ENCODE data around the gene RBCK1. TPM values are rescaled to one million over a fixed set of nuclear protein-coding genes. Genes with fewer than 3 reads are reported as not detected.
A peak's percentile ranks its signal among the peaks of the same experiment; 100 is the strongest.

Gene RBCK1
- total and polyA plus RNA-seq, 4 donors = 58.3 to 108 (median 98.7) TPM

DNA sequence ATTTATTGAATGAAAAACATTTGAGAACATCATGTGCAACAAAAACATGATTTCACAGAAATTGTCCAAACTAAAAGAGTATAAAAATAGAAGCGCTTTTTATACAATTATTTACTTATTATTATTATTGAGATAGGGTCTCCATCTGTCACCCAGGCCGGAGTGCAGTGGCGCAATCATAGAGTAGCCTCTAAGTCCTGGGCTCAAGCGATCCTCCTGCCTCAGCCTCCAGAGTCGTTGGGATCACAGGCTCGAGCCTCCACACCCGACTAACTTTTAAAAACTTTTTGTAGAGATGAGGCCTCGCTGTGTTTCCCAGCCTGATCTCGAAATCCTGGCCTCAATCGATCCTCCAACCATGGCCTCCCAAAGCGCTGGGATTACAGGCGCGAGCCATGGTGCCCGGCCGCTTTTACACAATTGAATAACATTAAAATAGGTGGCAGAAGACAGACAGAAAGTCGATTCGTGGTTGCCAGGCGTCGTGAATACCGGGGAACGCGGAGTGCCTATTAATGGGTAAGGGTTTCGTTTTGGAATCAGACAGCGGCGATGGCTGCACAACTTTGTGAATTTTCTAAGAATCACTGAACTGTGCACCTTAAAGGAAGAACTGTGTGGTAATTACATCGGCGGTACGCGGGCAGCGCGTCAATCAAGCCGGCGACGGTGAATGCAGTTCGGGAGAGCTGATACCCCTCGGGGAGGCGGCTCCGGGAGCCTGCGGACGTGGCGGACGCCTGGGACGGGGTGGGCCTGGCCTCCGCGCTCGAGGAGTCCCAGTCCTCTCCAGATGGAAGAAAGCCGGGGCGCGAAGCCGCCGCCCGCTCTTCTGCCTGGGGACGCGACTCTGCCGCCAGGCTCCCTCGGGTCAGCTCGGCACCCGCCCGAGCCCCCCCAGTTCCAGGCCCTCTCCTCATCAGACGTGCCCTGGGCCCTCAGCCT is 53.4 kb downstream of the RBCK1 start:
- Histone ChIP-seq H3K27ac (ENCODE audit: low read depth in 1 of 2, low read length in 1 of 2) (peak overlapping the region; percentile 95 to 99), H3K9ac (ENCODE audit: insufficient read depth in 1 of 2, low read length in 2 of 2) (peak overlapping the region; percentile 86 to 97), H3K4me1 (ENCODE audit: control insufficient read depth in 5 of 5, insufficient read depth in 5 of 5, low read length in 5 of 5) (peaks cover 10 to 33% (median 12%) of the 10 kb centered on the region in 5 donors), H3K4me3 (peak overlapping the region; percentile 94), H3K36me3 (ENCODE audit: control insufficient read depth in 4 of 4, insufficient read depth in 4 of 4, low read length in 4 of 4) (no peaks in the 10 kb centered on the region), H3K9me3 (ENCODE audit: control insufficient read depth in 4 of 4, insufficient read depth in 3 of 4, low read length in 3 of 4) (no peaks in the 10 kb centered on the region), H3K27me3 (ENCODE audit: control insufficient read depth in 3 of 3, insufficient read depth in 3 of 3, low read length in 2 of 3) (no peaks in the 10 kb centered on the region)
- WGBS, 2 donors = 9 to 11% methylated on average over 56 to 60 of the region's 60 CpGs
- DNase-seq (peak; percentile 66 to 74 (median 67)), ATAC-seq (ENCODE audit: insufficient read depth, low FRiP score) (peak; percentile 50)
- TF ChIP-seq, protein P1, sequence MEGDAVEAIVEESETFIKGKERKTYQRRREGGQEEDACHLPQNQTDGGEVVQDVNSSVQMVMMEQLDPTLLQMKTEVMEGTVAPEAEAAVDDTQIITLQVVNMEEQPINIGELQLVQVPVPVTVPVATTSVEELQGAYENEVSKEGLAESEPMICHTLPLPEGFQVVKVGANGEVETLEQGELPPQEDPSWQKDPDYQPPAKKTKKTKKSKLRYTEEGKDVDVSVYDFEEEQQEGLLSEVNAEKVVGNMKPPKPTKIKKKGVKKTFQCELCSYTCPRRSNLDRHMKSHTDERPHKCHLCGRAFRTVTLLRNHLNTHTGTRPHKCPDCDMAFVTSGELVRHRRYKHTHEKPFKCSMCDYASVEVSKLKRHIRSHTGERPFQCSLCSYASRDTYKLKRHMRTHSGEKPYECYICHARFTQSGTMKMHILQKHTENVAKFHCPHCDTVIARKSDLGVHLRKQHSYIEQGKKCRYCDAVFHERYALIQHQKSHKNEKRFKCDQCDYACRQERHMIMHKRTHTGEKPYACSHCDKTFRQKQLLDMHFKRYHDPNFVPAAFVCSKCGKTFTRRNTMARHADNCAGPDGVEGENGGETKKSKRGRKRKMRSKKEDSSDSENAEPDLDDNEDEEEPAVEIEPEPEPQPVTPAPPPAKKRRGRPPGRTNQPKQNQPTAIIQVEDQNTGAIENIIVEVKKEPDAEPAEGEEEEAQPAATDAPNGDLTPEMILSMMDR (IDR thresholded peaks at IDR 0.05; ENCODE audit: control extremely low read depth, extremely low read depth) = no peak

DNA sequence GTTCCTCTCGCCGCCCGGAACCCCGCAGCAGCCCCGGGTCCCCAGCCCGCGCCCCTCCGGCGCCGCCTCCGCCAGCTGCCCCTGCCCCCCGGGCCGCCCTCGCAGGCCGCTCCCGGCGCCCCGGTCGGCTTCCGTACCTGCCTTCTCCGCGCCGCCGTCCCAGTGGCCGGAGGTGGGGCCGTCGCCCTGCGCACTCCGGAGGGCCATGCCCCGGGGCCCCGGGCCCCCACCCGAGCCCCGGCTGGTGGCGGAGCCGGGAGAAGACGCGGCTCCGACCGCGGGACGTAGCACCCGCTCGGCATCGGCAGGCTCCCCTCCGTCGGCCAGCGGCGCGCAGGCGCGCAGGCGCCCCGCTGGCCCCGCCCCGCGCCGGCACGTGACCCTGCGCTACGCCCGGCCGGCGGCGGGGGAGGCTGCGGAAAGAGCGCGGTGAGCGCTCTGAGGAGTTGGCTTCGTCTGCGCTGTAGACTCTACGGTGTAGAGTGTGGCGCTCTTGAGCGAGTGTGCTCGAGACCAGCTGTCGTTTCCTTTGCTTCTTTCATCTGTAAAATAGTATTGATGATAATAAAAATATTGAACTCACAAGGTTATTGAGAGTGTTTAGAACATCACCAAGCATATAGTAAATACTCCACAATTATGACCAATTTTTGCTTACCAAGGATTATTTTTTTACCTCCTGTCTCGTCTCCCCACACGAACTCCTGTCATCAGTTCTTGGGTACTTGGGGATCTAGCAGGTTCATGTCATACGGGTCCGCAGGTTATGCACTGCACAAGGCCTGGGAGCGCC is 54.3 kb downstream of the RBCK1 start, which contains the start of gene TBC1D20:
TSS of gene TBC1D20 (minus strand) at position 335 of the 793 bp plus-strand sequence. CDS start at position 207, 128 bp downstream.
- H3K9me3 ChIP-seq (ENCODE audit: control insufficient read depth in 4 of 4, insufficient read depth in 3 of 4, low read length in 3 of 4) = no peaks in the 10 kb centered on the region
- DNase-seq = peak; percentile 89 to 96 (median 92)
- H3K4me3 ChIP-seq = peak within 1 kb of the TSS; percentile 94
- H3K9ac ChIP-seq (ENCODE audit: insufficient read depth in 1 of 2, low read length in 2 of 2) = peak within 1 kb of the TSS; percentile 86 to 97
- no peaks in the 10 kb centered on the region for H3K27me3 ChIP-seq (ENCODE audit: control insufficient read depth in 3 of 3, insufficient read depth in 3 of 3, low read length in 2 of 3)
- peak within 1 kb of the TSS; percentile 95 to 99 for H3K27ac ChIP-seq (ENCODE audit: low read depth in 1 of 2, low read length in 1 of 2)
- no peaks in the 10 kb centered on the region for H3K36me3 ChIP-seq (ENCODE audit: control insufficient read depth in 4 of 4, insufficient read depth in 4 of 4, low read length in 4 of 4)
- H3K4me1 ChIP-seq (ENCODE audit: control insufficient read depth in 5 of 5, insufficient read depth in 5 of 5, low read length in 5 of 5) = peaks cover 7 to 33% (median 12%) of the 10 kb centered on the region in 5 donors
- WGBS, 2 donors = 1% methylated on average over 66 to 80 of the region's 80 CpGs
- ATAC-seq (ENCODE audit: insufficient read depth, low FRiP score) = peak; percentile 94
- TF ChIP-seq, protein P1 (IDR thresholded peaks at IDR 0.05; ENCODE audit: control extremely low read depth, extremely low read depth) = peak; percentile 14

DNA sequence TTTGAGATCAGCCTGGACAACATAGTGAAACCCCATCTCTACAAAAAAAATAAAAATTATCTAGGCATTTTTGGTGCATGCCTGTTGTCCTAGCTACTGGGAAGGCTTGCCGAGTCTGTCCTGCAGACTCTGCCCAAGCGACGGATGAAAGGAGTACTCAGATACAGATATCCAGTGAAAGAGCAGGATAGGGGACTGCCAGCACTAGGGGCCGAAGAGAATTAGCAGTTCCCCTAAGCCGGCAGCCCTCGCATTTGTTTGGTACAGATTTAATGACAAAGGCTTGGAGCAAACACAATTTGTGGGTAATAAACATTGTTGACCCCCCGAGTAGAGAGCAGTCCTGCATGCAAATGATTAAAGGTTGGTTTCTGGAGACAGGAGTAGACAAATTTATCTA is 59.7 kb downstream of the RBCK1 start:
- WGBS, 2 donors = 90 to 95% methylated on average over 7 of the region's 7 CpGs
- TF ChIP-seq, protein P1 (IDR thresholded peaks at IDR 0.05; ENCODE audit: control extremely low read depth, extremely low read depth) = no peak
- no peak overlapping the region for H3K27ac ChIP-seq (ENCODE audit: low read depth in 1 of 2, low read length in 1 of 2)
- no peak for ATAC-seq (ENCODE audit: insufficient read depth, low FRiP score)
- H3K4me1 ChIP-seq (ENCODE audit: control insufficient read depth in 5 of 5, insufficient read depth in 5 of 5, low read length in 5 of 5) = peaks cover 0 to 3% (median 0%) of the 10 kb centered on the region in 5 donors
- DNase-seq = no peak
- H3K4me3 ChIP-seq = no peak overlapping the region
- H3K9me3 ChIP-seq (ENCODE audit: control insufficient read depth in 4 of 4, insufficient read depth in 3 of 4, low read length in 3 of 4) = peaks cover 0 to 3% (median 1%) of the 10 kb centered on the region in 4 donors
- no peaks in the 10 kb centered on the region for H3K36me3 ChIP-seq (ENCODE audit: control insufficient read depth in 4 of 4, insufficient read depth in 4 of 4, low read length in 4 of 4)
- no peak overlapping the region for H3K9ac ChIP-seq (ENCODE audit: insufficient read depth in 1 of 2, low read length in 2 of 2)
- H3K27me3 ChIP-seq (ENCODE audit: control insufficient read depth in 3 of 3, insufficient read depth in 3 of 3, low read length in 2 of 3) = no peaks in the 10 kb centered on the region

Data from lung (tissue), 12 donors.